Tibial nerve (tissue), 3 donors: Measurements from ENCODE around the gene EVA1C.

Source experiments
- POLR2A ChIP-seq, 2 donors: fragments of 450-650 bp; IDR thresholded peaks; one replicate each; pipeline ENCODE4 v1.6.1; 2017; ENCODE audit warnings: antibody characterized with exemption in 2 of 2, mild to moderate bottlenecking in 2 of 2, moderate library complexity in 2 of 2
- TF ChIP-seq, protein P1 (sequence below), 5 experiments: fragments of 200-600 bp in 3 of 5; fragments of 450-650 bp in 2 of 5; sonication (generic) in 3 of 5; IDR thresholded peaks; one replicate each; pipeline ENCODE4 v1.5.1; 2016 to 2019; ENCODE audit warnings: antibody characterized with exemption in 5 of 5, mild to moderate bottlenecking in 3 of 5, moderate library complexity in 2 of 5

DNA sequence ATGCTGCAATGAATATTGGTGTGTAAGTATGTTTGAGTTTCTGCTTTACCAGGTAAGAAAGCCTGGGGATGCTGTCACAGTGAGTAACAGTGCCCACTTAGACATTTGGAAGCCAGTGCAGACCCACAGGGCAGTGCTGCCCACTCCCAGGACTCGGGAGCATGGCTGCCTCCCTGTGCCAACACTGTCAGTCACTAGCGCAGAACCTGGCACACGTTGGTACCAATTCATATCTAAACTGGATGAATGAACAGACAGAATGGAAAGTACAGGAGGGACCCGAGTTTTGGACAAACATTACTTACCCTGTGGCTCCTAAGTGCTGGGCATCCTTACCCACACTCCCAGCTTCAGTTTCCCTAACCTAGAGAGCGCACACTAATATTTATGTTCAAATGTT lies 1.6 kb upstream of the EVA1C start:
- TF ChIP-seq, protein P1, sequence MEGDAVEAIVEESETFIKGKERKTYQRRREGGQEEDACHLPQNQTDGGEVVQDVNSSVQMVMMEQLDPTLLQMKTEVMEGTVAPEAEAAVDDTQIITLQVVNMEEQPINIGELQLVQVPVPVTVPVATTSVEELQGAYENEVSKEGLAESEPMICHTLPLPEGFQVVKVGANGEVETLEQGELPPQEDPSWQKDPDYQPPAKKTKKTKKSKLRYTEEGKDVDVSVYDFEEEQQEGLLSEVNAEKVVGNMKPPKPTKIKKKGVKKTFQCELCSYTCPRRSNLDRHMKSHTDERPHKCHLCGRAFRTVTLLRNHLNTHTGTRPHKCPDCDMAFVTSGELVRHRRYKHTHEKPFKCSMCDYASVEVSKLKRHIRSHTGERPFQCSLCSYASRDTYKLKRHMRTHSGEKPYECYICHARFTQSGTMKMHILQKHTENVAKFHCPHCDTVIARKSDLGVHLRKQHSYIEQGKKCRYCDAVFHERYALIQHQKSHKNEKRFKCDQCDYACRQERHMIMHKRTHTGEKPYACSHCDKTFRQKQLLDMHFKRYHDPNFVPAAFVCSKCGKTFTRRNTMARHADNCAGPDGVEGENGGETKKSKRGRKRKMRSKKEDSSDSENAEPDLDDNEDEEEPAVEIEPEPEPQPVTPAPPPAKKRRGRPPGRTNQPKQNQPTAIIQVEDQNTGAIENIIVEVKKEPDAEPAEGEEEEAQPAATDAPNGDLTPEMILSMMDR (IDR thresholded peaks at IDR 0.05): no peak
- TF ChIP-seq POLR2A (IDR thresholded peaks at IDR 0.05): no peak
